HepG2 (cell line): ENCODE data around the gene ZKSCAN1. TPM values are rescaled to one million over a fixed set of nuclear protein-coding genes. Genes with fewer than 3 reads are reported as not detected.

ENCODE experiments used
- ADNP ChIP-seq: sonication (generic); formaldehyde crosslinking; IDR thresholded peaks from 2 replicates; pipeline ENCODE4 v1.4.0; 2020; ENCODE audit warnings: missing genetic modification reagents
- ATAD3A ChIP-seq: sonication (generic); formaldehyde crosslinking; IDR thresholded peaks from 2 replicates; pipeline ENCODE4 v1.4.0; 2020; ENCODE audit warnings: missing genetic modification reagents
- CENPT ChIP-seq: sonication (generic); formaldehyde crosslinking; IDR thresholded peaks from 2 replicates; pipeline ENCODE4 v1.8.0; 2022; ENCODE audit warnings: low read depth, mild to moderate bottlenecking, moderate library complexity, missing genetic modification reagents
- HOMEZ ChIP-seq: IDR thresholded peaks from 2 replicates; pipeline ENCODE4 v1.6.1; 2016; ENCODE audit warnings: low read depth
- HOXA7 ChIP-seq: sonication (generic); formaldehyde crosslinking; IDR thresholded peaks from 2 replicates; pipeline ENCODE4 v1.8.1; 2022; ENCODE audit warnings: mild to moderate bottlenecking, missing genetic modification reagents, moderate library complexity
- MED1 ChIP-seq: sonication (generic); formaldehyde crosslinking; IDR thresholded peaks from 2 replicates; pipeline ENCODE4 v1.4.0; 2020; ENCODE audit warnings: missing genetic modification reagents
- MXI1 ChIP-seq: IDR thresholded peaks from 3 replicates; pipeline ENCODE4 v1.6.1; 2012; ENCODE audit warnings: low read depth, low read length, inconsistent platforms, borderline replicate concordance
- THAP8 ChIP-seq: sonication (generic); formaldehyde crosslinking; IDR thresholded peaks from 2 replicates; pipeline ENCODE4 v1.5.1; 2020; ENCODE audit warnings: missing genetic modification reagents, mild to moderate bottlenecking, borderline replicate concordance
- ZNF234 ChIP-seq: sonication (generic); formaldehyde crosslinking; conservative IDR thresholded peaks from 2 replicates; pipeline ENCODE4 v1.5.1; 2020; ENCODE audit warnings: mild to moderate bottlenecking, missing genetic modification reagents
- ZNF3 ChIP-seq: IDR thresholded peaks from 2 replicates; pipeline ENCODE4 v1.7.0; 2017; ENCODE audit warnings: inconsistent platforms
- ZNF326 ChIP-seq: sonication (generic); formaldehyde crosslinking; IDR thresholded peaks from 2 replicates; pipeline ENCODE4 v1.4.0; 2020; ENCODE audit warnings: missing genetic modification reagents, borderline replicate concordance
- ZNF503 ChIP-seq: sonication (generic); formaldehyde crosslinking; IDR thresholded peaks from 2 replicates; pipeline ENCODE4 v1.4.0; 2020; ENCODE audit warnings: missing genetic modification reagents
- ZNF672 ChIP-seq: sonication (generic); formaldehyde crosslinking; IDR thresholded peaks from 2 replicates; pipeline ENCODE4 v1.8.1; 2022; ENCODE audit warnings: missing genetic modification reagents
- ZNF839 ChIP-seq: sonication (generic); formaldehyde crosslinking; IDR thresholded peaks from 2 replicates; pipeline ENCODE4 v1.4.0; 2020; ENCODE audit warnings: missing genetic modification reagents, mild to moderate bottlenecking, borderline replicate concordance
- ZNF879 ChIP-seq: sonication (generic); formaldehyde crosslinking; IDR thresholded peaks from 2 replicates; pipeline ENCODE4 v1.8.1; 2023; ENCODE audit warnings: missing genetic modification reagents
- polyA plus RNA-seq, 8 experiments: library from polyadenylated mRNA; depleted of rRNA in 3 of 8; stranded (reverse) in 7 of 8; unstranded in 1 of 8; fragments of >200 nt; fragmentation: Illumina TruSeq in 4 of 8; extraction: Trizol in 4 of 8; gene quantifications; 2 replicates each; pipeline versions ENCODE4 v1.2.1 to v1.2.3, GENCODE V29; 2011 to 2016; ENCODE audit warnings: low read depth in 4 of 8, missing spikeins in 1 of 8, mixed read lengths in 1 of 8; ENCODE audit not compliant: insufficient read depth in 1 of 8
- total RNA-seq, 5 experiments: library from RNA; depleted of rRNA; stranded (reverse); fragments of >200 nt; fragmentation: Illumina TruSeq; extraction: Trizol; gene quantifications; 2 replicates each; pipeline ENCODE4 v1.2.3, GENCODE V29; 2016; ENCODE audit warnings: low read depth in 1 of 5
- TF ChIP-seq, protein P1 (sequence below): sonication (generic); formaldehyde crosslinking; IDR thresholded peaks from 2 replicates; pipeline ENCODE4 v1.4.0; 2020; ENCODE audit warnings: missing genetic modification reagents, borderline replicate concordance
- TF ChIP-seq, protein P2 (sequence below): sonication (generic); formaldehyde crosslinking; IDR thresholded peaks from 2 replicates; pipeline ENCODE4 v1.4.0; 2020; ENCODE audit warnings: missing genetic modification reagents
- TF ChIP-seq, protein P3 (sequence below): sonication (generic); formaldehyde crosslinking; IDR thresholded peaks from 2 replicates; pipeline ENCODE4 v1.5.1; 2020; ENCODE audit warnings: mild to moderate bottlenecking, missing genetic modification reagents, borderline replicate concordance

Gene ZKSCAN1
- total and polyA plus RNA-seq, 2 of the 13 experiments (the other 11 are each of a cell fraction or from before 2014, with no cell fraction given): 46.4 to 60.6 TPM

GRCh38 chr7:100017300-100017699, 1.9 kb downstream of the ZKSCAN1 start (continued):
- TF ChIP-seq, protein P1, sequence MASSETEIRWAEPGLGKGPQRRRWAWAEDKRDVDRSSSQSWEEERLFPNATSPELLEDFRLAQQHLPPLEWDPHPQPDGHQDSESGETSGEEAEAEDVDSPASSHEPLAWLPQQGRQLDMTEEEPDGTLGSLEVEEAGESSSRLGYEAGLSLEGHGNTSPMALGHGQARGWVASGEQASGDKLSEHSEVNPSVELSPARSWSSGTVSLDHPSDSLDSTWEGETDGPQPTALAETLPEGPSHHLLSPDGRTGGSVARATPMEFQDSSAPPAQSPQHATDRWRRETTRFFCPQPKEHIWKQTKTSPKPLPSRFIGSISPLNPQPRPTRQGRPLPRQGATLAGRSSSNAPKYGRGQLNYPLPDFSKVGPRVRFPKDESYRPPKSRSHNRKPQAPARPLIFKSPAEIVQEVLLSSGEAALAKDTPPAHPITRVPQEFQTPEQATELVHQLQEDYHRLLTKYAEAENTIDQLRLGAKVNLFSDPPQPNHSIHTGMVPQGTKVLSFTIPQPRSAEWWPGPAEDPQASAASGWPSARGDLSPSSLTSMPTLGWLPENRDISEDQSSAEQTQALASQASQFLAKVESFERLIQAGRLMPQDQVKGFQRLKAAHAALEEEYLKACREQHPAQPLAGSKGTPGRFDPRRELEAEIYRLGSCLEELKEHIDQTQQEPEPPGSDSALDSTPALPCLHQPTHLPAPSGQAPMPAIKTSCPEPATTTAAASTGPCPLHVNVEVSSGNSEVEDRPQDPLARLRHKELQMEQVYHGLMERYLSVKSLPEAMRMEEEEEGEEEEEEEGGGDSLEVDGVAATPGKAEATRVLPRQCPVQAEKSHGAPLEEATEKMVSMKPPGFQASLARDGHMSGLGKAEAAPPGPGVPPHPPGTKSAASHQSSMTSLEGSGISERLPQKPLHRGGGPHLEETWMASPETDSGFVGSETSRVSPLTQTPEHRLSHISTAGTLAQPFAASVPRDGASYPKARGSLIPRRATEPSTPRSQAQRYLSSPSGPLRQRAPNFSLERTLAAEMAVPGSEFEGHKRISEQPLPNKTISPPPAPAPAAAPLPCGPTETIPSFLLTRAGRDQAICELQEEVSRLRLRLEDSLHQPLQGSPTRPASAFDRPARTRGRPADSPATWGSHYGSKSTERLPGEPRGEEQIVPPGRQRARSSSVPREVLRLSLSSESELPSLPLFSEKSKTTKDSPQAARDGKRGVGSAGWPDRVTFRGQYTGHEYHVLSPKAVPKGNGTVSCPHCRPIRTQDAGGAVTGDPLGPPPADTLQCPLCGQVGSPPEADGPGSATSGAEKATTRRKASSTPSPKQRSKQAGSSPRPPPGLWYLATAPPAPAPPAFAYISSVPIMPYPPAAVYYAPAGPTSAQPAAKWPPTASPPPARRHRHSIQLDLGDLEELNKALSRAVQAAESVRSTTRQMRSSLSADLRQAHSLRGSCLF (CRISPR knock-in tag): no peak
- TF ChIP-seq HOXA7 (no peak), ZNF839 (CRISPR knock-in tag) (no peak), ZNF234 (CRISPR knock-in tag) (no peak), ADNP (CRISPR knock-in tag) (peak; percentile 73; the same call in 1 of the 2 replicates), ZNF672 (no peak), HOMEZ (no peak), THAP8 (CRISPR knock-in tag) (no peak), ATAD3A (CRISPR knock-in tag) (no peak), ZNF3 (no peak), ZNF503 (CRISPR knock-in tag) (no peak), MXI1 (no peak; the same call in 2 of the 3 replicates), ZNF879 (CRISPR knock-in tag) (no peak), ZNF326 (CRISPR knock-in tag) (no peak), CENPT (no peak), MED1 (CRISPR knock-in tag) (peak; percentile 60)
- TF ChIP-seq, protein P2, sequence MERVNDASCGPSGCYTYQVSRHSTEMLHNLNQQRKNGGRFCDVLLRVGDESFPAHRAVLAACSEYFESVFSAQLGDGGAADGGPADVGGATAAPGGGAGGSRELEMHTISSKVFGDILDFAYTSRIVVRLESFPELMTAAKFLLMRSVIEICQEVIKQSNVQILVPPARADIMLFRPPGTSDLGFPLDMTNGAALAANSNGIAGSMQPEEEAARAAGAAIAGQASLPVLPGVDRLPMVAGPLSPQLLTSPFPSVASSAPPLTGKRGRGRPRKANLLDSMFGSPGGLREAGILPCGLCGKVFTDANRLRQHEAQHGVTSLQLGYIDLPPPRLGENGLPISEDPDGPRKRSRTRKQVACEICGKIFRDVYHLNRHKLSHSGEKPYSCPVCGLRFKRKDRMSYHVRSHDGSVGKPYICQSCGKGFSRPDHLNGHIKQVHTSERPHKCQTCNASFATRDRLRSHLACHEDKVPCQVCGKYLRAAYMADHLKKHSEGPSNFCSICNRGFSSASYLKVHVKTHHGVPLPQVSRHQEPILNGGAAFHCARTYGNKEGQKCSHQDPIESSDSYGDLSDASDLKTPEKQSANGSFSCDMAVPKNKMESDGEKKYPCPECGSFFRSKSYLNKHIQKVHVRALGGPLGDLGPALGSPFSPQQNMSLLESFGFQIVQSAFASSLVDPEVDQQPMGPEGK (CRISPR knock-in tag): no peak
- TF ChIP-seq, protein P3, sequence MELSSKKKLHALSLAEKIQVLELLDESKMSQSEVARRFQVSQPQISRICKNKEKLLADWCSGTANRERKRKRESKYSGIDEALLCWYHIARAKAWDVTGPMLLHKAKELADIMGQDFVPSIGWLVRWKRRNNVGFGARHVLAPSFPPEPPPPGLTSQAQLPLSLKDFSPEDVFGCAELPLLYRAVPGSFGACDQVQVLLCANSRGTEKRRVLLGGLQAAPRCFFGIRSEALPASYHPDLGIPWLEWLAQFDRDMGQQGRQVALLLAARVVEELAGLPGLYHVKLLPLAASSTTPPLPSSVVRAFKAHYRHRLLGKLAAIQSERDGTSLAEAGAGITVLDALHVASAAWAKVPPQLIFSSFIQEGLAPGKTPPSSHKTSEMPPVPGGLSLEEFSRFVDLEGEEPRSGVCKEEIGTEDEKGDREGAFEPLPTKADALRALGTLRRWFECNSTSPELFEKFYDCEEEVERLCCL (CRISPR knock-in tag): no peak
